NT2/D1 (cell line): ENCODE measurements around the gene SPG21.

Experiments used
- DNase-seq: peaks from one replicate; pipeline ENCODE4 v3.0.0-alpha.2; 2011; ENCODE audit warnings: low read depth, low spot score
- H3K27me3 ChIP-seq: 2 replicates; pipeline ENCODE4 v1.6.0; 2011; ENCODE audit warnings: mild to moderate bottlenecking; ENCODE audit not compliant: insufficient read length, insufficient read depth
- H3K36me3 ChIP-seq: 2 replicates; pipeline ENCODE4 v1.6.1; 2011; ENCODE audit warnings: mild to moderate bottlenecking, low read length, mixed read lengths; ENCODE audit not compliant: insufficient read depth, insufficient read length
- H3K4me1 ChIP-seq: 2 replicates; pipeline ENCODE4 v1.5.1; 2011; ENCODE audit not compliant: insufficient read depth, insufficient read length
- H3K4me3 ChIP-seq: 2 replicates; pipeline ENCODE4 v1.5.1; 2011; ENCODE audit warnings: low read depth; ENCODE audit not compliant: insufficient read length
- H3K9ac ChIP-seq: 2 replicates; pipeline ENCODE4 v1.6.0; 2011; ENCODE audit warnings: low read depth; ENCODE audit not compliant: insufficient read length
- H3K9me3 ChIP-seq: 2 replicates; pipeline ENCODE4 v1.5.1; 2011; ENCODE audit warnings: mild to moderate bottlenecking, low read length; ENCODE audit not compliant: insufficient read depth
- SUZ12 ChIP-seq: IDR thresholded peaks from 2 replicates; pipeline ENCODE4 v1.6.1; 2011; ENCODE audit not compliant: insufficient read length, insufficient read depth; ENCODE audit errors: extremely low read depth
- YY1 ChIP-seq: IDR thresholded peaks from 2 replicates; pipeline ENCODE4 v1.6.1; 2011; ENCODE audit not compliant: insufficient read length, insufficient read depth
- ZNF274 ChIP-seq: IDR thresholded peaks from 2 replicates; pipeline ENCODE4 v1.6.1; 2011; ENCODE audit warnings: mild to moderate bottlenecking, low read depth, low read length

Gene SPG21

GRCh38 chr15:64987136-64987535 lies 2.6 kb downstream of the SPG21 start:
- Histone ChIP-seq H3K27me3 (no peaks in the 10 kb centered on the region), H3K4me3 (no peak overlapping the region), H3K9ac (no peak overlapping the region), H3K9me3 (no peaks in the 10 kb centered on the region), H3K4me1 (no peaks in the 10 kb centered on the region), H3K36me3 (peaks cover 17% of the 10 kb centered on the region)
- no peak for TF ChIP-seq YY1
- no peak for TF ChIP-seq ZNF274
- no peak for TF ChIP-seq SUZ12
- no peak for DNase-seq

- DNase-seq = no peak
- Histone ChIP-seq H3K9ac (no peak overlapping the region), H3K9me3 (no peaks in the 10 kb centered on the region), H3K36me3 (peaks cover 21% of the 10 kb centered on the region), H3K4me1 (no peaks in the 10 kb centered on the region), H3K27me3 (no peaks in the 10 kb centered on the region), H3K4me3 (no peak overlapping the region)
- TF ChIP-seq YY1 = no peak
- no peak for TF ChIP-seq ZNF274
- no peak for TF ChIP-seq SUZ12
These were observed 4.2 kb downstream of the SPG21 start for GRCh38 chr15:64985366-64986033.

GRCh38 chr15:64982472-64982871 lies 7.2 kb downstream of the SPG21 start:
- no peak for DNase-seq

GRCh38 chr15:64981812-64982431 lies 7.8 kb downstream of the SPG21 start:
- DNase-seq = no peak
- no peak for TF ChIP-seq SUZ12
- TF ChIP-seq YY1 = no peak
- TF ChIP-seq ZNF274 = no peak

More at GRCh38 chr15:64982472-64982871, 7.2 kb downstream of the SPG21 start:
- Histone ChIP-seq H3K36me3 (peaks cover 37% of the 10 kb centered on the region), H3K4me1 (peaks cover 9% of the 10 kb centered on the region), H3K9ac (no peak overlapping the region), H3K4me3 (no peak overlapping the region), H3K9me3 (no peaks in the 10 kb centered on the region), H3K27me3 (no peaks in the 10 kb centered on the region)
- TF ChIP-seq YY1 (no peak), ZNF274 (no peak), SUZ12 (no peak)

GRCh38 chr15:64979252-64979710 lies 10.4 kb downstream of the SPG21 start:
- peaks cover 57% of the 10 kb centered on the region for H3K36me3 ChIP-seq
- H3K9ac ChIP-seq = peak overlapping the region; percentile 61
- peak; percentile 70 for DNase-seq
- H3K27me3 ChIP-seq = no peaks in the 10 kb centered on the region
- H3K4me3 ChIP-seq = no peak overlapping the region
- H3K9me3 ChIP-seq = no peaks in the 10 kb centered on the region
- TF ChIP-seq YY1 (no peak), SUZ12 (no peak), ZNF274 (no peak)
- H3K4me1 ChIP-seq = peaks cover 11% of the 10 kb centered on the region

More at GRCh38 chr15:64981812-64982431, 7.8 kb downstream of the SPG21 start:
- H3K9ac ChIP-seq = no peak overlapping the region
- no peaks in the 10 kb centered on the region for H3K9me3 ChIP-seq
- H3K27me3 ChIP-seq = no peaks in the 10 kb centered on the region
- H3K4me3 ChIP-seq = no peak overlapping the region
- H3K36me3 ChIP-seq = peaks cover 39% of the 10 kb centered on the region
- peaks cover 11% of the 10 kb centered on the region for H3K4me1 ChIP-seq

- Histone ChIP-seq H3K9me3 (no peaks in the 10 kb centered on the region), H3K36me3 (peaks cover 64% of the 10 kb centered on the region), H3K27me3 (no peaks in the 10 kb centered on the region), H3K4me1 (peaks cover 11% of the 10 kb centered on the region), H3K4me3 (no peak overlapping the region), H3K9ac (no peak overlapping the region)
- no peak for TF ChIP-seq ZNF274
- TF ChIP-seq YY1 = no peak
- TF ChIP-seq SUZ12 = no peak
- DNase-seq = no peak
These were observed 14.3 kb downstream of the SPG21 start for GRCh38 chr15:64975390-64975789.

GRCh38 chr15:64970698-64971097 lies 19.0 kb downstream of the SPG21 start:
- no peak for DNase-seq
- no peak overlapping the region for H3K9ac ChIP-seq
- H3K4me1 ChIP-seq = no peaks in the 10 kb centered on the region
- H3K27me3 ChIP-seq = no peaks in the 10 kb centered on the region
- TF ChIP-seq YY1 = no peak
- TF ChIP-seq ZNF274 = no peak
- TF ChIP-seq SUZ12 = no peak
- H3K4me3 ChIP-seq = no peak overlapping the region
- no peaks in the 10 kb centered on the region for H3K9me3 ChIP-seq
- H3K36me3 ChIP-seq = peaks cover 61% of the 10 kb centered on the region
